Uterus (tissue), 4 donors: ENCODE results near the gene RASD1. TPM values are rescaled to one million over a fixed set of nuclear protein-coding genes. Genes with fewer than 3 reads are reported as not detected.
"Not testable (repeated sequence)": the region's sequence is repeated elsewhere in the genome, so short reads cannot be mapped to it uniquely, and the experiment has no call there.

Experiments used
- DNase-seq, 2 donors: peaks; one replicate each; pipeline ENCODE4 v3.0.0-alpha.2; 2019 to 2020
- H3K27ac ChIP-seq, 2 donors: fragments of 200-600 bp; sonication (generic); 1 replicate in 1 of 2; 2 replicates in 1 of 2; pipeline ENCODE4 v1.5.1; 2016 to 2018
- H3K27me3 ChIP-seq, 2 donors: fragments of 200-600 bp; sonication (generic); one replicate each; pipeline ENCODE4 v1.5.1; 2018 to 2019; ENCODE audit warnings: control low read depth in 1 of 2
- H3K36me3 ChIP-seq, 2 donors: fragments of 200-600 bp; sonication (generic); one replicate each; pipeline ENCODE4 v1.5.1; 2019; ENCODE audit warnings: control low read depth in 1 of 2
- H3K4me1 ChIP-seq, 2 donors: fragments of 200-600 bp; sonication (generic); one replicate each; pipeline ENCODE4 v1.5.1; 2018 to 2019; ENCODE audit warnings: control low read depth in 1 of 2
- H3K4me3 ChIP-seq, 2 donors: fragments of 200-600 bp; sonication (generic); 1 replicate in 1 of 2; 2 replicates in 1 of 2; pipeline ENCODE4 v1.5.1; 2018 to 2019; ENCODE audit warnings: mild to moderate bottlenecking in 1 of 2
- H3K9me3 ChIP-seq, 2 donors: fragments of 200-600 bp; sonication (generic); one replicate each; pipeline ENCODE4 v1.5.1; 2019; ENCODE audit warnings: control low read depth in 1 of 2
- POLR2A ChIP-seq, 2 donors: fragments of 450-650 bp; IDR thresholded peaks; one replicate each; pipeline ENCODE4 v1.6.1; 2016; ENCODE audit warnings: antibody characterized with exemption in 2 of 2, mild to moderate bottlenecking in 1 of 2, moderate library complexity in 1 of 2
- intact Hi-C: fragments of 100-400 bp; cut with DNase I; formaldehyde crosslinking; loops from one replicate; pipeline ENCODE4 v1.15.1; 2023; ENCODE audit warnings: low total_unique reads
- total RNA-seq, 4 donors: library from RNA; depleted of rRNA in 3 of 4; stranded (reverse); fragments of >200 nt in 3 of 4; gene quantifications; one replicate each; pipeline versions ENCODE4 v1.1.0 to v1.2.4, GENCODE V29; 2014 to 2023
- TF ChIP-seq, protein P1 (sequence below), 4 experiments: fragments of 200-600 bp in 2 of 4; fragments of 450-650 bp in 2 of 4; sonication (generic) in 2 of 4; IDR thresholded peaks; one replicate each; pipeline ENCODE4 v1.5.1; 2016 to 2019; ENCODE audit warnings: antibody characterized with exemption in 4 of 4, mild to moderate bottlenecking in 2 of 4, moderate library complexity in 1 of 4
- donor health status: DM: yes; HTN: yes; CAD: no.

The RASD1 gene
- total RNA-seq, 4 donors from 2014 or later = 0.59 to 12.7 (median 7.4) TPM

DNA sequence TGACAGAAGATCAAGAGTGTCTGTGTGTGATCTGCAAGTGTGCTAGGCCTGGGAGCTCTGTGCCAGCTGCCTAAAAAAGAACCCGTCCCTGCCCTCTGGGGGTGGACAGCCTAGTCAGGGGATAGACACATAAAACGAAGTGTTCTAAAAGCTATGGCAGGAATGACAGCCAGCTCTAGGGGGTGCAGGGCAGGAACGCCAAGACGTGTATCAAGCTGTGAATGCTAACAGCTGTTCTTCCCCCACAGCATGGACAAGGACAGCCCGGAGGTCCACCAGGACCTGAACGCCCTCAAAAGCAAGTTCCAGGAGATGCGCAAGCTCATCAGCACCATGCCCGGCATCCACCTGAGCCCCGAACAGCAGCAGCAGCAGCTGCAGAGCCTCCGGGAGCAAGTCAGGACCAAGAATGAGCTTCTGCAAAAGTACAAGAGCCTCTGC is 5.1 kb downstream of the RASD1 start:
- intact Hi-C loops = loop anchor here (10.0 kb wide), 1 partner anchor 104 kb away; the partner anchor contains the start of gene PEMT
- Histone ChIP-seq H3K36me3 (no peaks in the 10 kb centered on the region), H3K9me3 (no peaks in the 10 kb centered on the region), H3K27ac (no peak overlapping the region), H3K4me1 (peaks cover 0 to 11% of the 10 kb centered on the region in 2 donors), H3K4me3 (no peak overlapping the region), H3K27me3 (no peaks in the 10 kb centered on the region)
- TF ChIP-seq, protein P1, sequence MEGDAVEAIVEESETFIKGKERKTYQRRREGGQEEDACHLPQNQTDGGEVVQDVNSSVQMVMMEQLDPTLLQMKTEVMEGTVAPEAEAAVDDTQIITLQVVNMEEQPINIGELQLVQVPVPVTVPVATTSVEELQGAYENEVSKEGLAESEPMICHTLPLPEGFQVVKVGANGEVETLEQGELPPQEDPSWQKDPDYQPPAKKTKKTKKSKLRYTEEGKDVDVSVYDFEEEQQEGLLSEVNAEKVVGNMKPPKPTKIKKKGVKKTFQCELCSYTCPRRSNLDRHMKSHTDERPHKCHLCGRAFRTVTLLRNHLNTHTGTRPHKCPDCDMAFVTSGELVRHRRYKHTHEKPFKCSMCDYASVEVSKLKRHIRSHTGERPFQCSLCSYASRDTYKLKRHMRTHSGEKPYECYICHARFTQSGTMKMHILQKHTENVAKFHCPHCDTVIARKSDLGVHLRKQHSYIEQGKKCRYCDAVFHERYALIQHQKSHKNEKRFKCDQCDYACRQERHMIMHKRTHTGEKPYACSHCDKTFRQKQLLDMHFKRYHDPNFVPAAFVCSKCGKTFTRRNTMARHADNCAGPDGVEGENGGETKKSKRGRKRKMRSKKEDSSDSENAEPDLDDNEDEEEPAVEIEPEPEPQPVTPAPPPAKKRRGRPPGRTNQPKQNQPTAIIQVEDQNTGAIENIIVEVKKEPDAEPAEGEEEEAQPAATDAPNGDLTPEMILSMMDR (IDR thresholded peaks at IDR 0.05) = no peak
- TF ChIP-seq POLR2A (IDR thresholded peaks at IDR 0.05) = no peak
- no peak for DNase-seq

DNA sequence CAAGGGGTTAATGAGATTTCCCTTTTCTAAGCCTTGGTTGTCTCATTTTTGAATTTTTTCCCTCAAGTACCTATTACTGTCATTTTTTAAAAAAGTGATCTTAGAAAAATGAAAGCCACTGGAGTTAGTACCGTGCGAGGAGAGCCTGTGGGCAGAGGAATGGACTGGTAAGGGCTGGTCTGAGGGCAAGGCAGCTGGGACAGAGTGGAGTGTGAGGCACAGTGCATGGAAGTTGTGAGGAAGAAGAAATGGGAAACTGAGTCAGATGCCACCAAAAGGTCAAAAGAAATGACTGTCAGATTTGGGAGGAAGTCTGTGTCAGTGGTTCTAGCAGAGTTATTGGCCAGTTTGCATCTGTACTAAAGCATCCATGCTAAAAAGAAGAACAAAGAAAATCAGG is 8.2 kb downstream of the RASD1 start:
- Histone ChIP-seq H3K36me3 (no peaks in the 10 kb centered on the region), H3K27me3 (no peaks in the 10 kb centered on the region), H3K4me1 (no peaks in the 10 kb centered on the region), H3K9me3 (no peaks in the 10 kb centered on the region), H3K27ac (no peak overlapping the region), H3K4me3 (no peak overlapping the region)
- DNase-seq = no peak
- TF ChIP-seq, protein P1 (IDR thresholded peaks at IDR 0.05) = no peak
- no peak for TF ChIP-seq POLR2A (IDR thresholded peaks at IDR 0.05)
- intact Hi-C loops = no loop called here

DNA sequence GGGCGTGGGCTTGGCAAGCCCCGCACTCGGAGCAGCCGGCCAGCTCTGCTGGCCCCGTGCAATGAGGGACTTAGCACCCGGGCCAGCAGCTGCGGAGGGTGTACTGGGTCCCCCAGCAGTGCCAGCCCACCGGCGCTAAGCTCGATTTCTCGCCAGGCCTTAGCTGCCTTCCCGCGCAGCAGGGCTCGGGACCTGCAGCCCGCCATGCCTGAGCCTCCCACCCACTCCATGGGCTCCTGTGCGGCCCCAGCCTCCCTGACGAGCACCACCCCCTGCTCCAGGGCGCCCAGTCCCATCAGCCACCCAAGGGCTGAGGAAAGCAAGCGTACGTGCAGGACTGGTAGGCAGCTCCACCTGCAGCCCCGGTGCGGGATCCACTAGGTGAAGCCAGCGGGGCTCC is 9.8 kb downstream of the RASD1 start:
- H3K27me3 ChIP-seq, H3K36me3 ChIP-seq, DNase-seq, H3K4me1 ChIP-seq, H3K9me3 ChIP-seq, H3K4me3 ChIP-seq, intact Hi-C loops, H3K27ac ChIP-seq: not testable (repeated sequence)

DNA sequence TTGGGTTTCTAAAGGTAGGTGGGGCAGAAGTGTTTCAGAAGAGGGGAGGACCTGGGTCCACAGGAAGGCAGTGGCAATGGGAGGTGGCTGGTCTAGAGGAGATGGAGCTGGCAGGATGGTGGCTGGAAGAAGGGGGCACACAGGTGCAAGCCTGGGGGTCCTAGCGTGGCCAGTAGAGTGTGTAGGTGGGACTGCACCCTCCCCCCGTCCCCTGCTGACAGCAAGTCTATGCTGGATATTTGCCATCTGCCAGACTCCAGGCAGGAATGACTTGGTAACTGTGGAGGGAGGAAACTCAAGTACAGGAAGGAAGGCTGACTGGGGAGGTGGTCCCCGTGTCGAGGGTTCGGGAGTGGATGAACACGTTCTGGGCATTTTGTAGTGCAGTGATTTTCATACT is 10.8 kb downstream of the RASD1 start:
- H3K4me1 ChIP-seq = peaks cover 0 to 4% of the 10 kb centered on the region in 2 donors
- H3K27me3 ChIP-seq = no peaks in the 10 kb centered on the region
- no peak for DNase-seq
- H3K27ac ChIP-seq = no peak overlapping the region
- no peak overlapping the region for H3K4me3 ChIP-seq
- H3K36me3 ChIP-seq = no peaks in the 10 kb centered on the region
- intact Hi-C loops = no loop called here
- TF ChIP-seq, protein P1 (IDR thresholded peaks at IDR 0.05) = no peak
- no peak for TF ChIP-seq POLR2A (IDR thresholded peaks at IDR 0.05)
- no peaks in the 10 kb centered on the region for H3K9me3 ChIP-seq

DNA sequence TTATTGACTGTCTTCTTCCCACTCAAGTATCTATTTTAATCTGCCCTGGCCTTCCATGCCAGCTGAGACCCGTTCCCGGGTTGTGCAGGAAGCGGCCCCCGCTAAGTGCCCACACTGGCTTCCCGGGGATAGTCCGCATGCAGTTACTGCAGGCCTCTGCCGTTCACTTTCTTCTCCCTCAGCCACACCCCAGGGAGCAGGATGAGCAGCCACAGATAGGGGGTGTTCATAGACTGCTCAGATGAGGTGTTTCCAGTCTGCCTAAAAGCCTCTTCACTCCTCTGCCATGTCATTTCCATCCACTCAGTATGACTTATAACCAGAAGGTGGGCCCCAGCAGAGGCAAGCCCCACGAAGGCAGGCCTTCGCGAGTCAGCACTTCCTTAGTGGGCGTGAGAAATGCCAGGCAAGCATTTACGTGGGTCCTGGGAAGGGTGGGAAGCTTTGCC is 11.7 kb downstream of the RASD1 start:
- Histone ChIP-seq H3K9me3 (no peaks in the 10 kb centered on the region), H3K27ac (no peak overlapping the region), H3K36me3 (no peaks in the 10 kb centered on the region), H3K4me1 (peaks cover 0 to 4% of the 10 kb centered on the region in 2 donors), H3K4me3 (no peak overlapping the region), H3K27me3 (no peaks in the 10 kb centered on the region)
- TF ChIP-seq, protein P1 (IDR thresholded peaks at IDR 0.05) = peak in 1 of 4 experiments; percentile 9
- TF ChIP-seq POLR2A (IDR thresholded peaks at IDR 0.05) = no peak
- DNase-seq = no peak
- intact Hi-C loops = no loop called here

DNA sequence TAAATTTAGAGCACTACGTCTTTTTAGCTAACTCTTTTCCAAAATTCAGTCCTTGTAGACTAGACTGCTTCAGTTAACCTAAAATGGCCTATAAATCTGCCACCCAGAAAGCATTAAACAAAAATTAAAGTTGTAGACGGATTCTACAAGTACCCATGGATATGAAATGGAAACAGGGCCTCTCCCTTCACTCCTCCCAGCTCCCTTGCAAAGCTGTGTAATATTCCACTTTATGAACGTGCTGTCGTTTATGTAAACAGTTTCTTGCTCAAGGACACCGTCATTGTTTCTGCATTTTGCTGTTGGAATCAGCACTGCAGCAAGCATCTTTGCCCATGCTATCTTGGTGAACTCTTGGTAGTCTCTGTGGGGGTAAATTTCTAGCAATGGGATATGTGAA is 14.3 kb downstream of the RASD1 start:
- Histone ChIP-seq H3K36me3 (no peaks in the 10 kb centered on the region), H3K9me3 (no peaks in the 10 kb centered on the region), H3K4me1 (peaks cover 0 to 16% of the 10 kb centered on the region in 2 donors), H3K27me3 (no peaks in the 10 kb centered on the region), H3K4me3 (no peak overlapping the region), H3K27ac (peak overlapping the region in 1 of 2 donors; percentile 46)
- intact Hi-C loops = no loop called here
- TF ChIP-seq, protein P1 (IDR thresholded peaks at IDR 0.05) = no peak
- no peak for TF ChIP-seq POLR2A (IDR thresholded peaks at IDR 0.05)
- DNase-seq = no peak
